ENCODE results near the gene SOX8.

Gene SOX8

GRCh38 chr16:1026784-1027500, 45.4 kb downstream of the SOX8 start:
- no peak for DNase-seq (ENCODE audit: low read depth)

GRCh38 chr16:1027501-1027815, 45.9 kb downstream of the SOX8 start:
- no peak for DNase-seq (ENCODE audit: low read depth)

GRCh38 chr16:1028056-1028455, 46.5 kb downstream of the SOX8 start:
- no peak for DNase-seq (ENCODE audit: low read depth)

- no peak for DNase-seq (ENCODE audit: low read depth)
Observed at GRCh38 chr16:1028524-1029258, 47.1 kb downstream of the SOX8 start.

- no peak for DNase-seq (ENCODE audit: low read depth)
Observed at GRCh38 chr16:1029259-1029545, 47.6 kb downstream of the SOX8 start.

GRCh38 chr16:1030473-1030901, 48.9 kb downstream of the SOX8 start:
- no peak for DNase-seq (ENCODE audit: low read depth)

GRCh38 chr16:1031666-1032065, 50.1 kb downstream of the SOX8 start:
- no peak for DNase-seq (ENCODE audit: low read depth)

- no peak for DNase-seq (ENCODE audit: low read depth)
Observed at GRCh38 chr16:1032607-1033006, 51.0 kb downstream of the SOX8 start.

GRCh38 chr16:1033128-1033679, 51.6 kb downstream of the SOX8 start:
- no peak for DNase-seq (ENCODE audit: low read depth)

- no peak for DNase-seq (ENCODE audit: low read depth)
Observed at GRCh38 chr16:1034230-1035065, 52.9 kb downstream of the SOX8 start.

- no peak for DNase-seq (ENCODE audit: low read depth)
Observed at GRCh38 chr16:1035066-1035415, 53.5 kb downstream of the SOX8 start.

- no peak for DNase-seq (ENCODE audit: low read depth)
Observed at GRCh38 chr16:1036166-1036565, 54.6 kb downstream of the SOX8 start.
